HCT116 (cell line): ENCODE measurements around the gene SMIM28. TPM values are rescaled to one million over a fixed set of nuclear protein-coding genes. Genes with fewer than 3 reads are reported as not detected.

Experiments used
- ATAC-seq: fragments of 200-7000 bp; cut with Tn5 transposase; 2 replicates; pipeline ENCODE4 v1.9.1; 2020; ENCODE audit warnings: mild to moderate bottlenecking, moderate library complexity
- BruUV-seq: library from RNA; stranded (reverse); fragments of 400-500 nt; replicated peaks from 2 replicates; lab custom pipeline; 2021; lab: Mats Ljungman, UMichigan
- CTCF ChIA-PET: fragments of 300-600 bp; sonication (Branson Sonifier 250); formaldehyde crosslinking; loops from one replicate; lab custom pipeline; 2021; ENCODE audit warnings: antibody characterized with exemption; lab: Charles Lee
- POLR2A ChIA-PET: fragments of 300-600, 350-600 bp; sonication (Branson Sonifier 250); formaldehyde crosslinking; loops from one replicate; lab custom pipeline; 2021; ENCODE audit warnings: antibody characterized with exemption; lab: Charles Lee
- RAD21 ChIA-PET, 2 experiments: fragments of 300-600 bp; sonication (Branson Sonifier 250); formaldehyde crosslinking; loops; one replicate each; lab custom pipeline; 2023; ENCODE audit warnings: low total read pairs in 2 of 2; ENCODE audit not compliant: uncharacterized antibody in 2 of 2, unreplicated experiment in 2 of 2, low non-redundant PET in 1 of 2; lab: Charles Lee
- DNase-seq: peaks from one replicate; pipeline ENCODE4 v3.0.0-alpha.2; 2010; ENCODE audit warnings: low read depth, low spot score
- H2AFZ ChIP-seq: fragments of 200-600 bp; shearing (Covaris generic), sonication (generic); 2 replicates; pipeline ENCODE4 v1.6.1; 2017; ENCODE audit warnings: low read depth, mixed run types, mixed read lengths, antibody characterized with exemption, low read length; ENCODE audit not compliant: poor library complexity, severe bottlenecking
- H3K27ac ChIP-seq: 2 replicates; pipeline ENCODE4 v1.5.1; 2012; ENCODE audit warnings: low read depth, low read length
- H3K27me3 ChIP-seq: fragments of 200-600 bp; sonication (generic); 2 replicates; pipeline ENCODE4 v1.6.1; 2016; ENCODE audit warnings: mixed run types, low read length, mixed read lengths; ENCODE audit not compliant: insufficient read depth
- H3K36me3 ChIP-seq, 2 experiments: fragments of 200-500 bp in 1 of 2; fragments of 200-600 bp in 1 of 2; sonication (Bioruptor generic) in 1 of 2; sonication (generic) in 1 of 2; 2 replicates each; pipeline versions ENCODE4 v1.5.1 to v1.6.1; 2014 to 2016; ENCODE audit warnings: low read length in 2 of 2, inconsistent platforms in 1 of 2, mixed read lengths in 1 of 2, mixed run types in 1 of 2; ENCODE audit not compliant: insufficient read depth in 2 of 2, control insufficient read depth in 1 of 2
- H3K4me1 ChIP-seq, 2 experiments: fragments of 200-600 bp in 1 of 2; sonication (generic) in 1 of 2; 2 replicates each; pipeline versions ENCODE4 v1.5.1 to v1.6.1; 2012 to 2017; ENCODE audit warnings: low read length in 2 of 2, inconsistent platforms in 1 of 2, mild to moderate bottlenecking in 1 of 2, mixed read lengths in 1 of 2, mixed run types in 1 of 2, moderate library complexity in 1 of 2; ENCODE audit not compliant: insufficient read depth in 2 of 2, control insufficient read depth in 1 of 2
- H3K4me2 ChIP-seq: fragments of 200-600 bp; sonication (generic); 2 replicates; pipeline ENCODE4 v1.6.1; 2017; ENCODE audit warnings: mixed run types, low read length, mixed read lengths
- H3K4me3 ChIP-seq, 2 experiments: fragments of 200-600 bp in 1 of 2; sonication (generic) in 1 of 2; replicated peaks in 1 of 2; 2 replicates each; pipeline ENCODE4 v1.5.1; 2011 to 2016; ENCODE audit warnings: low read length in 2 of 2, control low read depth in 1 of 2, low read depth in 1 of 2, mild to moderate bottlenecking in 1 of 2, mixed read lengths in 1 of 2, mixed run types in 1 of 2
- H3K79me2 ChIP-seq: fragments of 200-600 bp; sonication (generic); 2 replicates; pipeline ENCODE4 v1.6.1; 2017; ENCODE audit warnings: mild to moderate bottlenecking, mixed run types, low read length, moderate library complexity, mixed read lengths; ENCODE audit not compliant: insufficient read depth
- H3K9ac ChIP-seq: fragments of 200-600 bp; sonication (generic); 2 replicates; pipeline ENCODE4 v1.6.1; 2016; ENCODE audit warnings: low read length, mixed read lengths
- H3K9me2 ChIP-seq: fragments of 200-600 bp; sonication (generic), shearing (Covaris generic); 2 replicates; pipeline ENCODE4 v1.6.1; 2017; ENCODE audit warnings: mixed run types, mild to moderate bottlenecking, moderate library complexity; ENCODE audit not compliant: insufficient read depth
- H3K9me3 ChIP-seq, 2 experiments: fragments of 200-500 bp in 1 of 2; fragments of 200-600 bp in 1 of 2; sonication (Bioruptor generic) in 1 of 2; sonication (generic) in 1 of 2; 2 replicates each; pipeline ENCODE4 v1.6.1; 2014 to 2017; ENCODE audit warnings: low read length in 2 of 2, mixed read lengths in 2 of 2, inconsistent platforms in 1 of 2, low read depth in 1 of 2, mild to moderate bottlenecking in 1 of 2, mixed run types in 1 of 2, moderate library complexity in 1 of 2; ENCODE audit not compliant: control insufficient read depth in 1 of 2, insufficient read depth in 1 of 2
- H4K20me1 ChIP-seq: fragments of 200-600 bp; sonication (generic), shearing (Covaris generic); 2 replicates; pipeline ENCODE4 v1.6.1; 2017; ENCODE audit warnings: mixed run types, mild to moderate bottlenecking, moderate library complexity; ENCODE audit not compliant: insufficient read depth
- ELF1 ChIP-seq: IDR thresholded peaks from 2 replicates; pipeline ENCODE4 v1.6.1; 2012; ENCODE audit warnings: low read depth, borderline replicate concordance
- EZH2 ChIP-seq: fragments of 200-600 bp; sonication (generic); IDR thresholded peaks from 2 replicates; pipeline ENCODE4 v1.6.1; 2017; ENCODE audit warnings: antibody characterized with exemption, mixed run types
- RAD21 ChIP-seq: IDR thresholded peaks from 2 replicates; pipeline ENCODE4 v1.6.1; 2012; ENCODE audit warnings: low read depth, mild to moderate bottlenecking
- REST ChIP-seq: IDR thresholded peaks from 2 replicates; pipeline ENCODE4 v1.6.1; 2012; ENCODE audit warnings: low read depth
- intact Hi-C: fragments of 100-400 bp; cut with micrococcal nuclease; formaldehyde crosslinking; loops from 2 replicates; pipeline ENCODE4 v1.10.0; 2022
- total RNA-seq: library from RNA; stranded (reverse); gene quantifications from one replicate; pipeline ENCODE4 v1.2.1, GENCODE V29; 2021; ENCODE audit not compliant: unreplicated experiment
- TF ChIP-seq, protein P1 (sequence below): IDR thresholded peaks from 2 replicates; pipeline ENCODE4 v1.6.1; 2012

SMIM28 gene
- total RNA-seq, 1 experiment from 2014 or later: not detected

DNA sequence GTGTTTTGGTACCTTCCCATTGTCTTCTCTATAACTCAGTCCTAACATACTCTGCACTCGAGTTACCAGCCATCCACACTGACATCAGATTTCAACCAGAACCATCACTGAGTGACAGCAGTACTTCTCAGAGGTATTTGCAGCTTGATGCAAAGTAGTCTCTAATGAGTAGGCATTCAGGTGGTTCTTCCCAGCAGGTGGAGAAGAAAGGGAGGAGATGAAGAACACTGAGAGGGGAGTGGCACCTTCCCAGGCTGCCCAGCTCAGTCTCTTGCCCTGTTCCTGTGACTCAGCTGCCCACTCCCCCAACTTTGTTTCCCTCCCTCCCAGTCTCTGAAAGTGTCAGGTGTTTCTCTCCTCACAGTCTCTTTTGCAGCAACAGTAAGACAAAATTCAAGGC is 38.7 kb upstream of the SMIM28 start (continued):
- no peak for TF ChIP-seq REST

DNA sequence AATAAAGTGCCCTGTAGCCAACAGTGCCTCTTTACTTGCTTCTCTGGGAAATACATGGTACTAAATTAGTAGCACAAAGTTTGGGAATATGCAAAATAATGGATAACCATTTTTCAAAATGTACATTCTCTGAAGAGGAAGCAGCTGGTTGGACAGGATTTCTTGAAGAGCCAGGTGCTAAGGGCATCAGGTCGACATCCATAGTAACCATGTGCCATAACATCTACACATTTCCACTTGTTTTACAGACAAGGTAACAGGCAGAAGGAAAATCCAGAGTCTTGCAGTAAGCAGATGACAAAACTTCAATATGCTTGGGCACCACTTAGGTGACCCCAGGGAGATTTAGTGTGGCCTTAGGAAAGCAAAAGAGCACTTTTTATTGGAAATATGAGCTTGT is 36.5 kb upstream of the SMIM28 start:
- H3K36me3 ChIP-seq: no peaks in the 10 kb centered on the region
- no peaks in the 10 kb centered on the region for H4K20me1 ChIP-seq
- ChIA-PET POLR2A (no interaction called here), RAD21 (no interaction called here), CTCF (no interaction called here)
- H3K9ac ChIP-seq: no peak overlapping the region
- no peaks in the 10 kb centered on the region for H3K27me3 ChIP-seq
- H3K79me2 ChIP-seq: no peaks in the 10 kb centered on the region
- intact Hi-C loops: no loop called here
- DNase-seq (no peak), ATAC-seq (no peak)
- H3K9me3 ChIP-seq: no peaks in the 10 kb centered on the region
- no peak overlapping the region for H3K27ac ChIP-seq
- BruUV-seq: no TSS peak
- H3K4me3 ChIP-seq: no peak overlapping the region
- TF ChIP-seq ELF1 (no peak), EZH2 (no peak)
- no peak overlapping the region for H2AFZ ChIP-seq
- H3K9me2 ChIP-seq: no peaks in the 10 kb centered on the region
- no peak overlapping the region for H3K4me2 ChIP-seq
- no peaks in the 10 kb centered on the region for H3K4me1 ChIP-seq

DNA sequence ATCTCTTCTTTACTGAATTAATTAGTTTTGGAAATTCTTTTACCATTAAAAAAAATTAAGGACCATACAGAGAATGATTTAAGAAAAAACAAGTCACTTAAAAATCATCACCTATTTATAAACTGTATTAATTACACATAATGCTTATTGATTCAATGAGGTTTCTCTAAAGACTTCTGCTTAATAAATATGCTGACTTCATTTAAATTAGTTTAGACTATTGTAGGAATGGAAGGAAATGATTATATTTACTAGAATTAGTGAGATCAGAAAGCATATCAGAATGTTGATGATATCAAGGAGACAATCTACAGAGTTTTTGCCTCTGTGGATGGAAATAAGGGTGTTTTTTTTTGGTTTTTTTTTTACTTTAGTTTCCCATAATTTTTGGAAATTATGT is 34.6 kb upstream of the SMIM28 start:
- intact Hi-C loops: no loop called here
- H3K4me1 ChIP-seq: no peaks in the 10 kb centered on the region
- H3K79me2 ChIP-seq: no peaks in the 10 kb centered on the region
- H3K4me3 ChIP-seq: no peak overlapping the region
- TF ChIP-seq, protein P1, sequence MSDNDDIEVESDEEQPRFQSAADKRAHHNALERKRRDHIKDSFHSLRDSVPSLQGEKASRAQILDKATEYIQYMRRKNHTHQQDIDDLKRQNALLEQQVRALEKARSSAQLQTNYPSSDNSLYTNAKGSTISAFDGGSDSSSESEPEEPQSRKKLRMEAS: no peak
- TF ChIP-seq RAD21: no peak
- H4K20me1 ChIP-seq: no peaks in the 10 kb centered on the region
- no peak overlapping the region for H3K9ac ChIP-seq
- no peaks in the 10 kb centered on the region for H3K27me3 ChIP-seq
- H3K27ac ChIP-seq: no peak overlapping the region
- H3K9me3 ChIP-seq: no peaks in the 10 kb centered on the region
- no peaks in the 10 kb centered on the region for H3K36me3 ChIP-seq
- no peak for DNase-seq
- H2AFZ ChIP-seq: no peak overlapping the region
- BruUV-seq: no TSS peak
- ChIA-PET POLR2A (no interaction called here), CTCF (no interaction called here), RAD21 (no interaction called here)
- no peak overlapping the region for H3K4me2 ChIP-seq
- no peaks in the 10 kb centered on the region for H3K9me2 ChIP-seq
- no peak for ATAC-seq
